ENCODE data around the gene TRAPPC2L.
"Not testable (repeated sequence)": the region's sequence is repeated elsewhere in the genome, so short reads cannot be mapped to it uniquely, and the experiment has no call there.

TRAPPC2L gene

GRCh38 chr16:88878967-88879787 lies 22.2 kb downstream of the TRAPPC2L start:
- DNase-seq = no peak

DNA sequence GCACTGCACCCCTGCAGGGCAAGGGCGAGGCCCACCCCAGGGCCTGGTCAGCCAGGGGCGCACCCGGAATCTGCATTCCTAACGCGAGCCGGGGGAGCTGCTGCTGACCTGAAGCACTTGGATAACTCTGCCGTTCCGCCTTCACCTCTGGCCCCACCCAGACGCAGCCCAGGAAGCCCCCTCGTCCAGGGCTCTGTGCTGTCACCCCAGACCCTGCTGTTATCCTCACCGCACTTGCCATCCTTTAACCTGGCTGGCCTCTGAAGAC lies 22.8 kb downstream of the TRAPPC2L start:
- no peak for DNase-seq

- DNase-seq = no peak
Measured at GRCh38 chr16:88880226-88881006, 23.5 kb downstream of the TRAPPC2L start.

DNA sequence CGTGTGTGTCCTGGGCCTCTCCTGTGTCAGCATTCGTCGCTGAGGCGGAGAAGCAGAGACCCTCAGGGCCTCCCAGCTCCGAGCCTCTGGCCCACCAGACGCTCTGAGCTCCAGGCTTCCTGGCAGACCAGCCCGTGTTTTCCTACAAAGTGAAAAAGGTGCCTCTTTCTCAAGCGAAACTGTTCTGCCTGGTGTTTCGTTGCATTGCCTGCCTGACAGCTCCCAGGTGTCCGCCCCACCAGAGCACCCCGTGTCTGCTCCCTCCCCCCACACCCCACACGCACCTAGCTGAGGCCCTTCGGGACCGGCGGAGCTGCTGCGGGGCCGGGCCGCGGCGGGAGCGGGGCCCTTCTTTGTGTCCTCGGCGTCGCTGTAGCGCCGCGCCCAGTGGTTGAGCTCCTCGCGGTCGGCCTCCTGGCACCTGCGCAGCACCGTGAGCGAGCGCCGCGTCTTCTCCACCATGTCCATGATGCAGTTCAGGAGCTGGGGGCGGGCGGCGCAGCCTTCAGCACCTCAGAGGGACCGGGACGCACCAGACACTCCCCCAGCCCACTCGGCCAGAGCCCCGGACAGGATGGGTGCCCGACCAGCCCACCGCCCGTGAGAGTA lies 24.2 kb downstream of the TRAPPC2L start:
- DNase-seq = no peak

DNA sequence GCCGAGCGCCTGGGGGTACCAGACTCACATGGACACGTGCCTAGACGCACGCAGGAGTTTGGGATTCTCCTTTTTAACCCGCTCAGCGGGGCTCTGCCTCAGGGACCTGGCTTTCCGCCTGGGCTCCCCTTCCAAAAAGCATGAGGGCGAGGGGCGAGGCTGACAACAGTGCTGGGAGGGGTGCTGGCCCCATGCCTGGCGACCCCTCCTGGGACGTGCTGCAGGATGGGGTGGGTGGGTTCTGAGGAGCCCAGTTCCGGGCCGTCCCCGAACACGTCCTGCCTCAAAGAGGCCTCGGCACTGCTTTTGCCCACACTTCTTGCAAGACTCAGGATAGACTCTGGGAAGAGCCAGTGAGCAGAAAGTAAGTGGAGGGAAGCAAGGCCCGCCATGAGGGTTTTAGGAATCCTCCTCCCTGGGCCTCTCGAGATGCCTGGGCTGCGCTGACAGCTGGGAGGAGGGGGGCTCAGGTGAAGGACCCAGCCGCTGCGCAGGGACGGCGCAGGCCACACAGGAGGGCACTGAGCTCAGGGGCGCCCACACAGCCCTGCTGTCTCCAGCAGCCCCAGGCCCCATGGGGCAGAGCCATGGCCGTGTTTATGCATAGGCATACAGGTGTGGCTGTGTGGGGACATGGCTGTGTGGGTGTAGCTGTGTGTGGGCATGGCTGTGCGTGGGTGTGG lies 24.9 kb downstream of the TRAPPC2L start:
- no peak for DNase-seq

- no peak for DNase-seq
Measured at GRCh38 chr16:88882358-88883030, 25.6 kb downstream of the TRAPPC2L start.

DNA sequence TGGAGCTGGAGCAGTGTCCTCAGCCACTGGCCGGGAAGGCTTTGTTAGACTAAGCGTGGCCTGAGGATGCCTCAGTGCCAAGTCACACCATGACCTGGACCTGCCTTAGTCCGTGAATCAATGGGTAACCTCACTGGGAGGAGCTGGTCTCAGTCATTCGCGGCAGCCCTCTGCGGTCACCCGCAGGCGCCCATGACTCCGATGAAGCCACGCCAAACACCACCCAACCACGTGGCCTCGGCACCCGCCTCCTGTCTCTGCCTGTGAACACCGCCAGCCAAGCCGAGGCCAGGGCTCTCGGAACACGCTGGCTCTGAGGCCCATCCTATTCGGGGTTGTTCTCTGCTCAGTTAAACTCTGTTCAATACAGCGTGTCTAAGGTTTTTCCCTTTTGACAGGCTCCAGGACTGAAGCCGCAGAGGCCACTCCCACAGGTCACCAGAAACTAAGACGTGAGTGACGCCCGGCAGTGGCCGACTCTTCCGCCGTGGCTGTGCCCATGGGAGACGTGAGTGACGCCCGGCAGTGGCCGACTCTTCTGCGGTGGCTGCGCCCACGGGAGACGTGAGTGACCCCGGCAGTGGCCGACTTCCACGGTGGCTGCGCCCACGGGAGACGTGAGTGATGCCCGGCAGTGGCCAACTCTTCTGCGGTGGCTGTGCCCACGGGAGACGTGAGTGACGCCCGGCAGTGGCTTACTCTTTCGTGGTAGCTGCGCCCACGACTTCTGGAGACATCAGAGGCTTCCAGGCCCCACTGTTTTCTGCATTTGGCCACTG lies 26.4 kb downstream of the TRAPPC2L start:
- no peak for DNase-seq

DNA sequence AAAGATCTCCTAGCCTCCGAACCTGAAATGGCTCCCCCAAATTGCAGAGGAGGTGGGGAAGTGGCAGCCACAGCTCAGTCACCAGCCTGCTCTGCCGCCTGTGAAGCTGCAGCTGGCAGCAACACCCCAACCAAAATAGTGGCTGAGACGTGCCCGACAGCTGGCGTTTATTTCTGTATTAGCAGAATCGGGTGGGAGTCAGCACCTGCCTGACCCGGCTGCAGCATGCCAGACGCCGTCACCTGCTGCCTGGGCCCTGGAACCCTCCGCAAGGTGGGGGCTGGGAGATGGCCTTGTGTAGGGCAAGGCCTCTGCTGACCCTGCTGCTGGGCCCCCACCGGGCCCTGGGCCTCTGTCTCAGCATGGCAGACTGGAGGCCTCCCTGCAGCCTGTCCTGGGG lies 27.0 kb downstream of the TRAPPC2L start:
- DNase-seq = no peak

DNA sequence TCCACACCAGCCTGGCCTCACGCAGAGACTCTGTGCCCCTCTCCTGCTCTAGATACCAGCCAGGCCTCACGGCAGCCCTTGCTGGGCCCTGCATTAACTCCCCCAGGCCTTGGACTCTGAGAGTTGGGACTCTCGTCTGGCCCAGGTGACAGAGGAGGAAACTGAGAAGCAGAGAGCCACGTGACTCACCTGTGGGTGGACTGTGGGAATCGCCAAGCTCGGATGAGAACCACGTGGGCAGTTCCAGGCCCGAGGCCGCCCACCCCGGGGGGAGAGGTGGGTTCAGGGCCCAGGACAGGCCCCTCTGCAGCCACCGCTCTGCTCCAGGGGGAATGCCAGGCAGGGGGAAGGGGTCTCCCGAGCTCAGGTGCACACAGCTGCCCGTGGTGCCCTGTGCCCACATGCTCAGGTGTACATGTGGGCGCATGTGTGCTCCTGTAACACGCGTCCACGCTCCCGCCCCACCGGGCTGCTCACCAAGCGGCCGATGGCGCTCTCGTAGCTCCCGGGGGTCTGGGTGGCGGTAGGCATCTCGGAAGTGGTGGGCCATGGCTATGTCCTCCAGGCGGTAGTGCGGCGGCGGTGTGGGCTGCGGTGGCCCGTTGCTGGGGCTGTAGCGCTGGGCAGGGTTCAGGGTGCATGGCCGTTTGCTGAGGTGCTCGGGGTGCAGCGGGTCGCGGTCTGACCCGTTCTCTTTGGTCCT lies 27.8 kb downstream of the TRAPPC2L start:
- DNase-seq = no peak

- no peak for DNase-seq
Measured at GRCh38 chr16:88885693-88886280, 28.9 kb downstream of the TRAPPC2L start.

DNA sequence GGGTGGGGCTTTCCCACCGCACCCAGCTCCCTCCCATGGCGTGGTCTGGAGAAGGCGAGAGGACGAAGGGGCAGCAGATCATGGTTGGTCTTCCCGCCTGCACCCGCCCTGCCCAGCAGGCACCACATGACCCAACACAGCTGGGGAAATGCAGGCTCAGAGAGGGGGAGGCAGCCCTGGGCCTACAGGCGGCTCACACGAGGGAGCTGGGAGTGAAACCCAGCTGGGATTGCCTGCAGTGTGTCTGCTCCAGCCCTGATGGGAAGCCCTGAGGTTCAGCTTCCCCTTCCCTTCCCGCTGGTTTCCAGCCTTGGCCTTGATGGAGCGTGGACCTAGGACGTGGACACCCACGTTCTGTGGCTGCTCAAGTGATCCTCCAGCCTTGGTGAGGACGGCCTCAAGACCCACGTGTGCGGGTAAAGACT lies 29.5 kb downstream of the TRAPPC2L start:
- no peak for DNase-seq

- DNase-seq = no peak
Measured at GRCh38 chr16:88886845-88887521, 30.1 kb downstream of the TRAPPC2L start.

DNA sequence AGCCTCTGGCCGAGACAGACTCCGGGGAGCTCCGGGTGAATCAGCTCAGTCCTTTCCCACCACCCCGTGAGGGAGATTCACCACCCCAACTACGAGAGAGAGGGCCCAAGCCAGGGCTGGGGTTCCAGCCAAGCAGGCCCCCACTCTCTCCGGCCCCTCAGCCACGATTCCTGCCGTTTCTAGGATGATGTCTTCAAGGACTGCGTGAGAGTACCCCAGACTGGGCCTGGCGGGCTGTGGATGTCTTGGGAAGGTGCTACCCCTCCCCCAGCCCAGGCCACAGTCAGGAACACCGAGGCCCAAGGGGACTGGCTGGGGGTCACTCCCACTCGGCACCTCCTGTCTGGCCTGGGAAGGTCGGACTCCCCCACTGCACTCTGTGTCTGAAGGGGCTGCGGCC lies 31.1 kb downstream of the TRAPPC2L start:
- no peak for DNase-seq

DNA sequence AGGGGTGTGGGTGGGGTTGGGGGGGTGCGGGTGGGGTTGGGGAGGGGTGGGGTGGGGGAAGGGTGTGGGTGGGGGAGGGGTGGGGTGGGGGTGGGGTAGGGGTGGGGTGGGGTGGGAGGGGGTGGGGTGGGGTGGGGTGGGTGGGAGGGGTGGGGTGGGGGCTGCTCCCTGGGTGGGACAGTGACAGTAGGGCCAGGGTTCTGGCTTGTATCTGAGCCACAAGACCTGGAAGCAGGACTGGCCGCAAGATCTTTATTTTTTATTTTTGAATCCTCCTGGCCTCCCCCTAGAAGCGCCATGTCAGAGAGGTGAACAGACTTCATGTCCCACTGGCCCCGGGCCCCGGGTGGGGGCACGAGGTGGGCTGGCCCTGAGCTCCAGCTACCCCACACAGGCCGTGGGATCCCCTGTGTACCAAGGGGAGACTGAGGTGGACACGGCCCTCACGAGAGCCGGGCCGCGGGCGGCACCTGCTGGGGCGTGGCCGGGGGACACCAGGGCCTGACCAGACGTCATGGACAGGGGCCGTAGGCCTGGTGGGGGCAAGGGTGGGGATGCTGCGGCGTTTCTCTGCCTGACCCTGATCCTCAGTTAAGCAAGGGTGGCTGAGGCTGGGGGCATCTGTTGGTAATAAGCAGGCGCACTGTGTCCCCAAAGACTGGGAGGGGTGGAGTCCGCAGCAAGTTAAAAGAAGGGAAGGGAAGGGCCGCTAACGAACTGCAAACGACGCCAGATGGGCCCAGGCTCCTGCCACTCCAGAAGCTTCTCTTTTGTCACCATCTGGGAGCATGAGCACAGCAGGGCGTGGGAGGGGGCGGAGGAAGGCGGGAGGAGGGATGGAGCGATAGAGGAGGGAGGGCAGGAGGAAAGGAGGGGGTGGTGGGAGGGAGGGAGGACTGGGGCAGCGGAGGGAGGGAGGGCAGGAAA lies 31.8 kb downstream of the TRAPPC2L start:
- DNase-seq = no peak

- DNase-seq = not testable (repeated sequence)
Measured at GRCh38 chr16:88889702-88890352, 32.9 kb downstream of the TRAPPC2L start.

DNA sequence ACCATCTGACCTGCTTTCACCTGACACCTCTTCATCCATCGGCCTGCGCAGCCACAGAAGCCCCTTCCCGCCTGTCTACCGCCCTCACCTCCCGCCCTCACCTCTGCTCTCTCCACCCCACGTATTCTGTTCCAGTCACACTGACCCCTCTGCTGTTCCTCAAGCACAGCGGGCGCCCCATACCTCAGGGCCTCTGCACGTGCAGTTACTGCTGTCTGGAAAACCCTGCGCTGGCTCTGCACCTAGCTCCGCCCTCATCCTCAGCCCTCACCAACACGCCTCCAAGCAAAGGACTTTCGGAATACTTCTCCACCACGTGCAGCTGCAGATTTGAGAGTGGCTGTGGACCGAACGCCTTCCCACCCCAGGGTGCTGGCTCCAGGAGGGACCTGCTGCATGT lies 34.2 kb downstream of the TRAPPC2L start:
- DNase-seq = no peak

GRCh38 chr16:88892065-88892464 lies 35.1 kb downstream of the TRAPPC2L start:
- no peak for DNase-seq

- no peak for DNase-seq
Measured at GRCh38 chr16:88893127-88893968, 36.4 kb downstream of the TRAPPC2L start.

Data from midbrain (tissue), 1 donor.